ENCODE results near the gene MAVS.
A peak's percentile ranks its signal among the peaks of the same experiment; 100 is the strongest.

Gene MAVS

GRCh38 chr20:3846740-3847428, at the start of gene MAVS:
MAVS (plus strand) TSS chr20:3846834; CDS start chr20:3854625, 7,791 bp downstream.
- peak within 1 kb of the TSS; percentile 71 for H3K4me3 ChIP-seq (ENCODE audit: low read depth, low read length)
- DNase-seq (ENCODE audit: low read depth): peak; percentile 91
- peak; percentile 63 for TF ChIP-seq MAX (IDR thresholded peaks at IDR 0.05; ENCODE audit: low read depth, low read length)
- peak; percentile 84 for TF ChIP-seq MYC (IDR thresholded peaks at IDR 0.05; ENCODE audit: low read depth, low read length)
- TF ChIP-seq POLR2A (IDR thresholded peaks at IDR 0.05; ENCODE audit: extremely low read depth, insufficient read length): peak; percentile 87
- no peak for TF ChIP-seq CTCF (IDR thresholded peaks at IDR 0.05; ENCODE audit: low read depth, low read length)

GRCh38 chr20:3797226-3797545, 49.4 kb upstream of the MAVS start:
- no peak for DNase-seq (ENCODE audit: low read depth)
- H3K4me3 ChIP-seq (ENCODE audit: low read depth, low read length): peak overlapping the region; percentile 77
- no peak for TF ChIP-seq MAX (IDR thresholded peaks at IDR 0.05; ENCODE audit: low read depth, low read length)
- TF ChIP-seq MYC (IDR thresholded peaks at IDR 0.05; ENCODE audit: low read depth, low read length): no peak
- TF ChIP-seq POLR2A (IDR thresholded peaks at IDR 0.05; ENCODE audit: extremely low read depth, insufficient read length): no peak
- TF ChIP-seq CTCF (IDR thresholded peaks at IDR 0.05; ENCODE audit: low read depth, low read length): no peak

GRCh38 chr20:3797592-3798372, 48.9 kb upstream of the MAVS start:
- TF ChIP-seq CTCF (IDR thresholded peaks at IDR 0.05; ENCODE audit: low read depth, low read length) (no peak), POLR2A (IDR thresholded peaks at IDR 0.05; ENCODE audit: extremely low read depth, insufficient read length) (no peak), MYC (IDR thresholded peaks at IDR 0.05; ENCODE audit: low read depth, low read length) (no peak), MAX (IDR thresholded peaks at IDR 0.05; ENCODE audit: low read depth, low read length) (no peak)
- DNase-seq (ENCODE audit: low read depth): no peak
- H3K4me3 ChIP-seq (ENCODE audit: low read depth, low read length): peak overlapping the region; percentile 77

- H3K4me3 ChIP-seq (ENCODE audit: low read depth, low read length): no peak overlapping the region
- TF ChIP-seq MYC (IDR thresholded peaks at IDR 0.05; ENCODE audit: low read depth, low read length) (no peak), POLR2A (IDR thresholded peaks at IDR 0.05; ENCODE audit: extremely low read depth, insufficient read length) (no peak), MAX (IDR thresholded peaks at IDR 0.05; ENCODE audit: low read depth, low read length) (no peak), CTCF (IDR thresholded peaks at IDR 0.05; ENCODE audit: low read depth, low read length) (no peak)
- no peak for DNase-seq (ENCODE audit: low read depth)
Observed at GRCh38 chr20:3798373-3798768, 48.3 kb upstream of the MAVS start.

- DNase-seq (ENCODE audit: low read depth): no peak
- no peak overlapping the region for H3K4me3 ChIP-seq (ENCODE audit: low read depth, low read length)
Observed at GRCh38 chr20:3798908-3799248, 47.8 kb upstream of the MAVS start.

More at GRCh38 chr20:3798908-3799248, 47.8 kb upstream of the MAVS start:
- TF ChIP-seq POLR2A (IDR thresholded peaks at IDR 0.05; ENCODE audit: extremely low read depth, insufficient read length): no peak
- TF ChIP-seq MAX (IDR thresholded peaks at IDR 0.05; ENCODE audit: low read depth, low read length): no peak
- no peak for TF ChIP-seq MYC (IDR thresholded peaks at IDR 0.05; ENCODE audit: low read depth, low read length)
- TF ChIP-seq CTCF (IDR thresholded peaks at IDR 0.05; ENCODE audit: low read depth, low read length): no peak
